HG03442 (cell line): Measurements from ENCODE around the gene OR56A3.
A peak's percentile ranks its signal among the peaks of the same experiment; 100 is the strongest.
"Not testable (repeated sequence)": the region's sequence is repeated elsewhere in the genome, so short reads cannot be mapped to it uniquely, and the experiment has no call there.

Experiments
- ATAC-seq: cut with Tn5 transposase; IDR thresholded peaks from one replicate; pipeline ENCODE4 v1.9.1; 2021; ENCODE audit warnings: mild to moderate bottlenecking, moderate library complexity; ENCODE audit not compliant: unreplicated experiment

Gene OR56A3

GRCh38 chr11:5941951-5942350, at the start of gene OR56A3:
TSS of gene OR56A3 (plus strand) at chr11:5942251. CDS start at chr11:5947347, 5,096 bp downstream.
- ATAC-seq: no peak

- no peak for ATAC-seq
Measured at GRCh38 chr11:5892908-5893307, 49.1 kb upstream of the OR56A3 start, which contains the start of gene OR52E5. TSS of gene OR52E5 (plus strand) at chr11:5893208. CDS start at chr11:5900777, 7,569 bp downstream.

- no peak for ATAC-seq
Measured at GRCh38 chr11:5899534-5899933, 42.5 kb upstream of the OR56A3 start.

GRCh38 chr11:5910540-5910939, 31.5 kb upstream of the OR56A3 start:
- no peak for ATAC-seq

- ATAC-seq: peak; percentile 92
Measured at GRCh38 chr11:5922749-5923426, 19.2 kb upstream of the OR56A3 start.

GRCh38 chr11:5923427-5923776, 18.6 kb upstream of the OR56A3 start:
- peak; percentile 43 for ATAC-seq

GRCh38 chr11:5923794-5924193, 18.3 kb upstream of the OR56A3 start:
- no peak for ATAC-seq

- ATAC-seq: no peak
Measured at GRCh38 chr11:5928271-5928670, 13.8 kb upstream of the OR56A3 start.

- ATAC-seq: no peak
Measured at GRCh38 chr11:5928811-5929210, 13.2 kb upstream of the OR56A3 start.

GRCh38 chr11:5929571-5930368, 12.3 kb upstream of the OR56A3 start:
- ATAC-seq: no peak

- ATAC-seq: no peak
Measured at GRCh38 chr11:5930614-5931013, 11.4 kb upstream of the OR56A3 start.

- ATAC-seq: no peak
Measured at GRCh38 chr11:5931061-5931460, 11.0 kb upstream of the OR56A3 start.

- no peak for ATAC-seq
Measured at GRCh38 chr11:5932671-5933070, 9.4 kb upstream of the OR56A3 start.

GRCh38 chr11:5933116-5933515, 8.9 kb upstream of the OR56A3 start:
- no peak for ATAC-seq

- no peak for ATAC-seq
Measured at GRCh38 chr11:5937868-5938602, 4.0 kb upstream of the OR56A3 start.

GRCh38 chr11:5938603-5938965, 3.5 kb upstream of the OR56A3 start:
- no peak for ATAC-seq

- no peak for ATAC-seq
Measured at GRCh38 chr11:5940748-5941147, 1.3 kb upstream of the OR56A3 start.

GRCh38 chr11:5955586-5955985, 13.5 kb downstream of the OR56A3 start:
- no peak for ATAC-seq

GRCh38 chr11:5960704-5961320, 18.8 kb downstream of the OR56A3 start:
- not testable (repeated sequence) for ATAC-seq

- ATAC-seq: no peak
Measured at GRCh38 chr11:5966958-5967357, 24.9 kb downstream of the OR56A3 start.

GRCh38 chr11:5967708-5968107, 25.7 kb downstream of the OR56A3 start:
- no peak for ATAC-seq
